Measurements from ENCODE around the gene CTRB1. TPM values are rescaled to one million over a fixed set of nuclear protein-coding genes. Genes with fewer than 3 reads are reported as not detected.

Gene CTRB1
- total RNA-seq, 1 experiment from 2014 or later = not detected

- WGBS (ENCODE audit: extremely low coverage, insufficient read length, low lambda C conversion rate) = no CpG with 5 or more reads among the region's 7 CpGs
- TF ChIP-seq, protein P1, sequence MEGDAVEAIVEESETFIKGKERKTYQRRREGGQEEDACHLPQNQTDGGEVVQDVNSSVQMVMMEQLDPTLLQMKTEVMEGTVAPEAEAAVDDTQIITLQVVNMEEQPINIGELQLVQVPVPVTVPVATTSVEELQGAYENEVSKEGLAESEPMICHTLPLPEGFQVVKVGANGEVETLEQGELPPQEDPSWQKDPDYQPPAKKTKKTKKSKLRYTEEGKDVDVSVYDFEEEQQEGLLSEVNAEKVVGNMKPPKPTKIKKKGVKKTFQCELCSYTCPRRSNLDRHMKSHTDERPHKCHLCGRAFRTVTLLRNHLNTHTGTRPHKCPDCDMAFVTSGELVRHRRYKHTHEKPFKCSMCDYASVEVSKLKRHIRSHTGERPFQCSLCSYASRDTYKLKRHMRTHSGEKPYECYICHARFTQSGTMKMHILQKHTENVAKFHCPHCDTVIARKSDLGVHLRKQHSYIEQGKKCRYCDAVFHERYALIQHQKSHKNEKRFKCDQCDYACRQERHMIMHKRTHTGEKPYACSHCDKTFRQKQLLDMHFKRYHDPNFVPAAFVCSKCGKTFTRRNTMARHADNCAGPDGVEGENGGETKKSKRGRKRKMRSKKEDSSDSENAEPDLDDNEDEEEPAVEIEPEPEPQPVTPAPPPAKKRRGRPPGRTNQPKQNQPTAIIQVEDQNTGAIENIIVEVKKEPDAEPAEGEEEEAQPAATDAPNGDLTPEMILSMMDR (conservative IDR thresholded peaks at IDR 0.05) = 0 out of 3 replicates have a peak, but pooled peaks have one; percentile 10
- H3K4me3 Mint-ChIP-seq = peak overlapping the region; percentile 21 to 38; a peak in 2 of 5 replicates
These were observed 25.5 kb downstream of the CTRB1 start for GRCh38 chr16:75244225-75244809.

More at GRCh38 chr16:75244225-75244809, 25.5 kb downstream of the CTRB1 start:
- Histone ChIP-seq H4K91ac (ENCODE audit: insufficient read length, low read depth, low read length) (peak overlapping the region; percentile 70), H3K23me2 (ENCODE audit: insufficient read length, low read depth, low read length, poor library complexity, severe bottlenecking) (no peaks in the 10 kb centered on the region), H2BK12ac (ENCODE audit: insufficient read length, low read depth, low read length) (no peak overlapping the region), H3K79me1 (ENCODE audit: insufficient read depth, low read depth, low read length, poor library complexity, severe bottlenecking) (peaks cover 9% of the 10 kb centered on the region), H3K18ac (ENCODE audit: insufficient read length, low read depth, low read length) (peak overlapping the region; percentile 36), H4K8ac (replicated peaks; ENCODE audit: insufficient read length, low read depth, low read length) (no peak overlapping the region), H3K9ac (ENCODE audit: extremely low read depth, insufficient read length, low read length) (no peak overlapping the region), H4K20me1 (ENCODE audit: control insufficient read depth, insufficient read depth, insufficient read length) (no peaks in the 10 kb centered on the region), H4K5ac (ENCODE audit: insufficient read length, low read depth, low read length) (no peak overlapping the region), H3K27me3 (ENCODE audit: insufficient read depth, low read length) (no peaks in the 10 kb centered on the region), H3K27ac (ENCODE audit: insufficient read length, low read depth, low read length) (no peak overlapping the region), H2AFZ (ENCODE audit: low read length) (no peak overlapping the region), H3K56ac (ENCODE audit: insufficient read length, low read depth, low read length) (no peak overlapping the region), H3K4me1 (ENCODE audit: insufficient read depth, low read length) (peaks cover 2% of the 10 kb centered on the region; the same call in 1 of the 2 replicates), H3K4me2 (ENCODE audit: insufficient read depth, insufficient read length, low read length) (no peak overlapping the region), H2BK20ac (ENCODE audit: low read depth, low read length, poor library complexity, severe bottlenecking) (no peak overlapping the region), H2BK120ac (ENCODE audit: low read depth, low read length, poor library complexity, severe bottlenecking) (no peak overlapping the region), H2AK5ac (ENCODE audit: insufficient read length, low read length) (no peak overlapping the region), H3K4ac (ENCODE audit: low read depth, low read length) (0 out of 2 replicates have a peak overlapping the region, but pooled peaks have one; percentile 2), H2BK15ac (ENCODE audit: low read depth, low read length) (no peak overlapping the region), H2BK5ac (ENCODE audit: insufficient read length, low read length) (no peak overlapping the region), H3K9me3 (ENCODE audit: control insufficient read depth, low read depth, low read length) (no peaks in the 10 kb centered on the region), H3K79me2 (ENCODE audit: insufficient read depth, low read length) (peaks cover 45% of the 10 kb centered on the region; the same call in 1 of the 2 replicates), H3K14ac (ENCODE audit: insufficient read depth, low read length) (peak overlapping the region; percentile 60), H3K23ac (ENCODE audit: insufficient read length, low read depth, low read length) (no peak overlapping the region), H3T11ph (ENCODE audit: low read length) (no peak overlapping the region)
- peaks cover 41 to 48% of the 10 kb centered on the region in 2 experiments for H3K4me1 Mint-ChIP-seq
- no peaks in the 10 kb centered on the region for H3K9me3 Mint-ChIP-seq
- H3K27me3 Mint-ChIP-seq (ENCODE audit: low read depth) = no peaks in the 10 kb centered on the region; the same call in 1 of the 2 replicates
- DNase-seq = no peak
- peak overlapping the region; percentile 90 to 99 (median 97) for H3K27ac Mint-ChIP-seq
- H3K36me3 Mint-ChIP-seq (ENCODE audit: insufficient read depth in 1 of 3, low read depth in 3 of 3) = peaks cover 31 to 43% (median 38%) of the 10 kb centered on the region in 3 experiments; a peak in 6 of 7 replicates

All from H9 (cell line).